GM21526 (cell line): Measurements from ENCODE around the gene SELENON.

Source experiments
- ATAC-seq: cut with Tn5 transposase; IDR thresholded peaks from one replicate; pipeline ENCODE4 v1.9.1; 2021; ENCODE audit warnings: moderate library complexity; ENCODE audit not compliant: unreplicated experiment, low FRiP score

Gene SELENON

DNA sequence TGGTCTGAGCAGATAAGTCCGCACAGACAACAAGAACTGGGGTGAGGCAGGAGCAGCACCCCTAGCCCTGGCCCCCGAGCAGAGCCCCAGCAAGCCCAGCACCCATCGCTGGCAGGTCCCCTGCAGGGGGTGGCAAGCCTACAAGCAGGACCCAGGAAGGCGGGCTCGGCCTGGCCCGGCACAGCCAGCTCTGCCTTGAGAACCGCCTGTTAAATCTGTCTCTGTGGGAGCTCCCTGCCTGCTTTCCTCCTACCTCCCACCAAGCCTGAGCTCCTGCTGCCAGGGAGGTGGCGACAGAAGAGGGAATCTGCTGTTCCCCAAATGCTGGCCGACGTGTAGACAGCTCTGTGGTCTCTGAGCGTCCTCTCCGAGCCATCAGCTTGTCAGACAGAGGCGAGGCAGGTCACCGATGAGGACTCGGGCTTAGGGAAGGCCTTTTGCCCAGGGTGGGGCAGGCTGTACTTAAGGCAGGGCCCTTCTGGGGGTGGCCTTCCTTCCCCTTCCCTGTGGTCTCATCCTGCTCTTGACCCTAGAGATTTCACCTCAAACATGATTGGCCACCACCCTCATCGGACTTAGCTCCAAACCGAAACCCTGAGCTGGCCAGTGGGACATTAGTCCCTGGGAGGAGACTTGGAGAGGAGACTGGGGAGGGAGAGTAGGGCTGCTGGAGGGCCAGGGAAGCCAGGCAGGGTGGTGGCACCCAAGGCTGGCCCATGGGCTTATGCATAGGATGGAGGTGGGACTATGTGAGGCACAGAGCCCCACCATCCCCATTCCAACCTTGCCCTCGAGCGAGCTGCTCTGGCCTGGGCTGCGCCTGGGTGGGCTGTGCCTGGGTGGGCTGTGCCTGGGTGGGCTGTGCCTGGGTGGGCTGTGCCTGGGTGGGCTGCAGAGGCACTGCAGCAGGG is 7.7 kb downstream of the SELENON start:
- ATAC-seq: no peak

DNA sequence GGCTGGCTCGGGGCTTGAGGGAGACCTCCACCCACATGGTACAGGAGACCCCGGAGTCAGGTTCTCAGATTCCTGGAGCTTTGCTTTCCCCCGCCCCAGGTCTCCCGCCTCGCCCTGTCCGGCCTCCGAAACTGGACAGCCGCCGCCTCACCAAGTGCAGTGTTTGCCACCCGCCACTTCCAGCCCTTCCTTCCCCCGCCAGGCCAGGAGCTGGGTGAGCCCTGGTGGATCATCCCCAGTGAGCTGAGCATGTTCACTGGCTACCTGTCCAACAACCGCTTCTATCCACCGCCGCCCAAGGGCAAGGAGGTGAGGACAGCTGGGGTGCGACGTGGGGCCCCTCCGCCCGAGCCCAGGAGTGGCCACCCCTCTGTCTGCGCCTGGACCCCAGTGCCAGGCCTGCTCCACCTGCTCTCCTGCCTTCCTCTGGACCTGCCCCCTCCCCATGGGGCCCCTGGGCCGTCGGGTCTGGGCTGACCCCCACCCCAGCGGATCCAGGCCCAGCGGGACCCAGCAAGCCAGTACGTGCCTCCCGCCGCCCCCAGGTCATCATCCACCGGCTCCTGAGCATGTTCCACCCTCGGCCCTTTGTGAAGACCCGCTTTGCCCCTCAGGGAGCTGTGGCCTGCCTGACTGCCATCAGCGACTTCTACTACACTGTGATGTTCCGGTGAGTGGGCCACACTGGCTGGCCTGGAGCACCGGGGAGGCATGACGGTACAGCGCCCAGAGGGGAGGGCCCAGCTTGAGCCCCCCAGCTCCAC is 8.7 kb downstream of the SELENON start:
- no peak for ATAC-seq

DNA sequence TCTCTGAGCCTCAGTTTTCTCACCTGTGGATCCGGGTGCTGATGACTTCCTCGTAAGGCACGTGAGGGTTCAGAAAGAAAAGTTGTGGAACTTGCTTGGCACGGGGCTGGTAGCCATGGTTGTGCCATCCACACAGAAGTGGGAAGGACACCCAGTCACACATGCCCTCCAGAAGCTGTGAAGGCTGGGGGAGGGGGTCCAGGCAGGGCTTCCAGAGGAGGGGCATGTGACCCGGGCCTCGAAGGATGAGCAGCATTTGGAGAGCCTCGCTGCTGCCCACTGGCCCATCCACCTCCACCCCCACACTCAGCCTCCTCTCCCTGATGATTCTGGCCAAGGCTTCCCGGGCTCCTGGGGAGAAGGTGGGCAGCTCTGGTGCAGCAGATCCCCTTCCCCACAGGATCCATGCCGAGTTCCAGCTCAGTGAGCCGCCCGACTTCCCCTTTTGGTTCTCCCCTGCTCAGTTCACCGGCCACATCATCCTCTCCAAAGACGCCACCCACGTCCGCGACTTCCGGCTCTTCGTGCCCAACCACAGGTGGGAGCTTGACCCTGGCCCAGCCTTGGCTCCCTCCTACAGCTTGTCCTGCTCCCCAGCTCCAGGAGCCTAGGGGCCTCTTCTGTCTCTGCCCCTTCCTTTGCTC is 9.4 kb downstream of the SELENON start:
- ATAC-seq: no peak

DNA sequence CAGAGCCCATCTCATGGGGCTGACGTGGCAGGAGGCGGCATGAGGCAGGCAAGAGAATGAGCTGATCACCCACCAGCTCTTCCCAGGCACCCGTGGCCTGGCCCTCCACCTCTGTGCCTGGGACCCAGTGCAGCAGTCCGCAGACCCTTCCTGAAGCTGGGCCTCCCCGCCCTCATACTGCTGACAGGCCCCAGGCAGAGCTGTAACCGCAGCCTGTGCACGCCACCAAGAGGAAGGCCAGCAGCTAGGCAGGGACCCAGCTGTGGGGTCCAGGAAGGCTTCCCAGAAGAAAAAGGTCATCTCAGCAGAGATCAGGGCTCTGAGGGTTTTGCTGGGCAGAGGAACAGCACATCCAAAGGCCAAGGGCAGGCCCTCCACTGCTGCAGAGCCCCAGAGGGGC is 9.9 kb downstream of the SELENON start:
- ATAC-seq: no peak

DNA sequence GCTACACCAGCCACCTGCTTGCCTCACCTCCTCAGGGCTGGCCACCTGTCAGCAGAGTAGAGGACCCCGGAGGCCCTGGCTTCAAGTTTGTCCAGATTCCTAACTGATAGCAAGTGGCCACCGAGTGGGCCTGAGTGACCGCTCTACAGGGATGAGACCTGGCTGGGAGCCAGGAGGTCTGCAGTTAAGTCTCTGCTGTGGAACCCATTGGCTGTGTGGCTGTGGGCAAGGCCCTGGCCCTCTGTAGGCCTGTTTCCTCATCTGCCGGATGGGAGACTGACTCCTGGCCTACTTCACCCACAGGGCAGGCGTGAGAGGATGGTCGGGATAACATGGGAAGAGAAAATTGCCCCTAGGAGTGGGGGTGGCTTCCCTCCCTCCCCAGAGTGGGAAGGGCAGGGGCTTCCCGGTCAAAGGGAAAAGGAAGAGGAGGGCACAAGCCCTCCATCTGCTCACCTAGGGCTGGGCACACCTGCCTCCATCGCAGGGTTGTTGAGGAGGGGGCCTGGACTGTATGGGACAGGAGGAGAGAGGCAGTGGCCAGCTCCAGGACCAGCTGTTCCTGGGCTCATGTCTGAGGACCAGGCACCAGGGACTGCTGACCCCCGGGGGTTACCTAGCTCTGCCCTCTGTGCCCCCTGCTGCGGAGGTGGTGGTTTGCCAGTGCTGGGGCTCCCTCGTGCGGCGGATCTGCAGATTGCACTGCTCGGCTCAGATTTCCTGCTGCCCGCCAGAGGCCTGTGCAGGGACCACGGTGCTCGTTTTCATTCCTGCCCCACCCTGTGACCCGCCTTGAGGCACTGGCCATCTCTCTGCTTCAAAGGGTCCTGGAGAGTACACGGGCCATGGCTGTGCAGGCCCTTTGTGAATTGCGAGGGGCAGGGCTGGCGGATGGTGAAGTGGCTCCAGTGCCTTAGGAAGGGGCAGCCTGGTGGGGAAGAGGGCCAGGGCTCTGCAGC is 10.6 kb downstream of the SELENON start:
- no peak for ATAC-seq

DNA sequence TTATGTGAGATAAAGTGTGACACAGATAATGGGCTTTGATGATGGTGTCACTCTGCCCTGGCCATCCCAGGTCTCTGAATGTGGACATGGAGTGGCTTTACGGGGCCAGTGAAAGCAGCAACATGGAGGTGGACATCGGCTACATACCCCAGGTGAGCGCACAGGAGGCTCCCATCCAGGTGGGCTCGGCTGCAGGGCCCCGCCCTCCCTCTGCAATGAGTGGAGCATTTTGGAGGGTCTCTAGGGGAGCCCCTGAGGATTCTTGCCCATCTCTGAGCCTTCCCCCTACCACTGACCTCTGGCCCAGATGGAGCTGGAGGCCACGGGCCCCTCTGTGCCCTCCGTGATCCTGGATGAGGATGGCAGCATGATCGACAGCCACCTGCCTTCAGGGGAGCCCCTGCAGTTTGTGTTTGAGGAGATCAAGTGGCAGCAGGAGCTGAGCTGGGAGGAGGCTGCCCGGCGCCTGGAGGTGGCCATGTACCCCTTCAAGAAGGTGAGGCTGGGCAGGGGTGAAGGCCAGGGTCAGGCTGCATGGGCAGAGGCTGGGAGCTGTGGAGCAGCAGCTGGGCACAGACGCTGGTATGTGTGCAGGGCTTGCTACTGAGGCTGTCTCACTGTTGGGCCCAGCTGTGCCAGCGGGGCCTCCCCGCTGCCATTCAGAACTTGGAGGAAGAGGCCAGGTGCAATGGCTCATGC is 11.5 kb downstream of the SELENON start:
- ATAC-seq: no peak

DNA sequence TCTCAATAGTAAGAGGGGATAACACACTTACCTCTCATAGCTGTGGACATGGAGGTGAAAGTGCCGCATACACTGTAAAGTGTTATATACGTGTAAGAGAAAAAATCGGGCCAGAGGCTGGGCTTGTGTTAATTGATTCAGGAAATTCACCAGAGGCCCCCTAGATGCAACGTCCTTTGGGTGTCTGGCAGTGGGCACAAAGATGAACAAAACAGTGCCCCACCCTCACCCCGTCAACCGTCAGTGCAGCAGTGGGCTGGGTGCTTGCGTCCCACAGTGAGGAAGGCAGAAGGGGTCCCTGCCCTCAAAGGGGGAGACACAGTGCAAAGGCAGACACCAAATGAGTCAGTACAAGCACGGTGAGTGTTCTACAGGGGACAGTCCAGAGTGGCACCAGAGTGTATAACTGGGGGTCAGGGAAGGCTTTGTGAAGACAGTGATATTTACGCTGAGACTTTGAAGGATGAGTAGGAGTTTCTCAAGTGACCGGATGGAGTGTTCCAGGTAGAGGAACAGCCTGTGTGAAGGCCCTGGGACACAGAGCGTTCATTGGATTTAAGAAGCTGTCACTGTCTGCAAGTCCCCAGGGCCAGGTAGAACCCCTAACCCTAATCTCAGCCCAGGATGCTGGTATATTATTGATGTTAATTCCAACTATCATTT is 13.2 kb downstream of the SELENON start:
- no peak for ATAC-seq

DNA sequence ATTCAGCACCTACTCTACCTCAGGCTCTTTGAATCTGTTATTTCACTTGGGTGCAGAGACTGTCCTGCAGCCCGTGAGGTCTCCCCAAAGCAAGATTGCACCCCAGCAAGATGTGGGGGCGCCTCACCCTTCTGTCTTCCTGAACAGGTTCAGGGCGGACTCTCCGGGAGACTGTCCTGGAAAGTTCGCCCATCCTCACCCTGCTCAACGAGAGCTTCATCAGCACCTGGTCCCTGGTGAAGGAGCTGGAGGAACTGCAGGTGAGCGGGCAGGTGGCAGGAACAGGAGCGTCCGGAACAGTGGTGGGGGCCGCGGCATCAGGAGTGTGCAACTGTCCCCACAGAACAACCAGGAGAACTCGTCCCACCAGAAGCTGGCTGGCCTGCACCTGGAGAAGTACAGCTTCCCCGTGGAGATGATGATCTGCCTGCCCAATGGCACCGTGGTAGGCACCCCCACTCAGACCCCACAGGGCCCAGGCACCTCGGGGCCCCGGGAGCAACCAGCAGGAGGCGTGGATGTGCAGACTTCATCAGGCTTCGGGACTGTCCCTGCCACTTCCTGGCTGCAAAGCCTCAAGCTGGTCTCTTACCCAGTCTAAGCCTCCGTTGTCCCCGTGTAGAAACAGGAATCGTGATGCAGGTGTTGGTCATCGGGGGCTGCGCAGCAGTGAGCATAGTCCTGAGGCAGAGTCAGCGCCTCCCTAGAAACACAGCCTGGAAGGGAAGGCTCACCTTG is 13.9 kb downstream of the SELENON start:
- no peak for ATAC-seq

DNA sequence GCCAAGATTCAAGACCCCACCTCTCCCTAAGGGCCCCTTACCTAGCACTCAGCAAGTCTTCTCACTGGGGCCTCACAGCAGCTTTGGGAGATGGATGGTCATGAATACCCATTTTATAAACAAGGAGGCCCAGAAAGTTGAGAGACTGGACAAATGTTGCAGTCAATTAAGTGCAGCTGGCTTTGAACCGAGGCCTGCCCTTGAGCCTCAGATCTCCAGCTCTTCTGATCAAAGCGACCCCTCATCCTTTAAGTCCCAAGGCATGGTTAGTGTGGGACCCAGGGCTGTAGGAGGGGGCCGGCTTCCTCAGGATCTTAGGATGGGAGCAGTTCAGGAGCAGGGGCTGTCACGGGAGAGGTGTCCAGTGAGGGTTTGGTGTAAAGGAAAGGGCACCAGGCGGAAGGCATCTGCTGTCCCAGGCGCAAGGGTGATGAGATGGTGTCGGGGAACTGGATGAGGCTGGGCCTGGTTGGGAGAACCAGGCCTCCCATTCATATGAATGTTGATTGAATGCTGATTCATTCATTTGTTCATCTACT is 14.6 kb downstream of the SELENON start:
- ATAC-seq: no peak

DNA sequence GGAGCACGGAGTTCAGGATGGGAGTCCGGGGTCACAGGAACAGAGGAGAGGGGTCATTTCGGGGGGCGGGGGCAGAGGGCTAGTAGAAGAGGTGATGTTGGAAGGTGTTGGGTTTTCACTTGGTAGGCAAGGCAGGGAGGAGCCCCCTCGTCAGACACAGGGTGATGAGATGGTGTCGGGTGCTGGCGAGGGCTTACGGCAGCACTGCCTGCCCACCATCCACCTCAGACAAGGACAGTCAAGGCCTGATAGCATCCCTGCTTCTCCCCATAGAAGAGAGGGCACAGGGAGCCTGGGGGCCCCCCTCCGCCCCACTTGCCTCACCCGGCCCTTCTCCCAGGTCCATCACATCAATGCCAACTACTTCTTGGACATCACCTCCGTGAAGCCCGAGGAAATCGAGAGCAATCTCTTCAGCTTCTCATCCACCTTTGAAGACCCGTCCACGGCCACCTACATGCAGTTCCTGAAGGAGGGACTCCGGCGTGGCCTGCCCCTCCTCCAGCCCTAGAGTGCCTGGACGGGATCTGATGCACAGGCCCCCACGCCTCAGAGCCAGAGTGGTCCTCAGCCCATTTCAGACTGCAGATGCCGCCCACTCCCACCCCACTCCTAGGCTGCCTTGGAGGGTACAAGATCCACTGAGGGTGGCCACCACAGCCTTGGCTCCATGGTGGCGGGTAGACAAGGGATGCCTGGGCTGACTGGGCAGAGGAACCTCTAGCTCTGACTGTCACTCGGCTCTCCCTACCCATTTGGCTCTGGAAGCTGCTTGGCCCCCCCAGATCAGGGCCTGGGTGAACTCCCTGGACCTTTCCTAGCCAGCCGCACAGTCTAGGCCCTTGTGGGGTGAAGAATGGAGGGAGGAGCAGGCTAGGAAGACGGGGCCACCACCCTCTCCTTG is 15.5 kb downstream of the SELENON start:
- ATAC-seq: no peak

DNA sequence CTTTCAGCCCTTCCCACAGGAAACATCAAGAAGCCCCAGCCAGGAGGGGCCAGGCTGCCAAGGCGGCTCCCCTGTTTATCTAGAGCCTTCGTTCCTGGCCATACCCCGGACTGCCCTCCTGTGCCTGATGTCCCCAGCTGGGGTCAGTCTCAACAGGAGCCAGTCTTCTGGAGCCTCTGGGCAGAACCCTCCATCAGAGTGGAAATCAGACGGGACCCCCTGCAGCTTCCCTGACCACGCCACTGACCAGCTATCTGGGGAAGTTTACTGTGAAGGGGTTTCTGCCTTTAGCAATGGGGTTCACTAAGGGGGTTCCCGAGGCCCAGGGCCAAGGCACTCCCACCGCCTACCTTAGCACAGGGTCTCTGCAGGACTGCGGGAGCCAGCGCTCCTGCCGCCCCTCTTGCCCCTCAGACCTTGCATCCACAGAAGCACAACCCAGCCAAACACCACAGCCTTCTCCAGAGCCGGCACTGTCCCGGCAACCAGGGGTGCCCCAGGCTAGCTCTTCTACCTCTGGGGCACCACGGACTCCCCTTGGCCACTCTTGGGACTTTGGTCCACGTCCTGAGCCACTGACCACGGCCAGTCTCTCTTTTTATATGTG is 16.2 kb downstream of the SELENON start:
- no peak for ATAC-seq

DNA sequence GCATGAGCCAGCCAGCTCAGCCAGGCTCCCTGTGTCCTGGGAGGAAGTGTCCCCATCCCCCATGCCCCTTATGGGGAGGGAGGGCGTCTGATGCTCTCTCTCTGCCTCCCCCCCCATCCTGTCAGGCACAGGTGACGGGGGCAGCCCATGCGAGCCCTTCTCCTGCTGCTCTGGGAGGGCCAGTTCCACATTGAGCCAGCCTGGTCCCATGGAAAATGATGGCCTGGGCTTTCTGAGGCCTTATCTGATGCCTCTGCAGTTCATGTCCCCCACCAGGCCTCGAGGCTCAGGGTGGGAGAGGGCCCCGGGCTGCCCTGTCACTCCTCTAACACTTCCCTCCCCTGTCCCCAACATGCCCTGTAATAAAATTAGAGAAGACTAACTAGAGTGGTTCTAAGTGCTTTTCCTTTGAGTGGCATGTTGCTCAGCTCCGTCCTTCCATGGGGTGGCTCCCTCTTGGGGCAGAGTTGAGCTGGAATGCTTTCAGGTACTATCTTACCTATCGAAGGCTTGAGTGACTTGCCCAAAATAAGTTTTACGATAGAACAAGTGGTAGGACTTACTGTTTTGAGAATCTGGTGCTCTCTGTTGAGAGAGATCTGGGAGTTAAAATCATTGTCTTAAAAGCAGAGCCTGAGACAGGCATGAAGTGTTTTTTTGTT is 18.0 kb downstream of the SELENON start:
- no peak for ATAC-seq

DNA sequence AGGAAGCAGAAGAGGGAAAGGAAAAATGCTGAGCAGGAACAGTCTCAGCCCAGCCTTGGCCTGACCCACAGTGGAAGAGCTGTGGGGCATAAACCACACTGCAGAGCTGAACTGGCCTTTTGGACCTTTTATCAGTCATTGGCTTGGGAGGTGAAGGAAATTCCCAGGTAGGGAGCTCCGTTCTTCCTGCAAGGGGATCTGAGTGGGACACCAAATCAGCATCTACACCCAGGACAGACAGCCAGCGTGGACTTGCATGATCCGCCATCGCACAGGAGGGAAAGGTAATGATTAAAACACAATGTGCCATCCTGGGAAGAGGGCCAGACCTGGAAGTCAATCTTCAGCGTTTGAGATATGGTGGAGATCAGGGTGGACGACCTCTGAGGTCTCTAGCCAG is 18.6 kb downstream of the SELENON start:
- no peak for ATAC-seq

DNA sequence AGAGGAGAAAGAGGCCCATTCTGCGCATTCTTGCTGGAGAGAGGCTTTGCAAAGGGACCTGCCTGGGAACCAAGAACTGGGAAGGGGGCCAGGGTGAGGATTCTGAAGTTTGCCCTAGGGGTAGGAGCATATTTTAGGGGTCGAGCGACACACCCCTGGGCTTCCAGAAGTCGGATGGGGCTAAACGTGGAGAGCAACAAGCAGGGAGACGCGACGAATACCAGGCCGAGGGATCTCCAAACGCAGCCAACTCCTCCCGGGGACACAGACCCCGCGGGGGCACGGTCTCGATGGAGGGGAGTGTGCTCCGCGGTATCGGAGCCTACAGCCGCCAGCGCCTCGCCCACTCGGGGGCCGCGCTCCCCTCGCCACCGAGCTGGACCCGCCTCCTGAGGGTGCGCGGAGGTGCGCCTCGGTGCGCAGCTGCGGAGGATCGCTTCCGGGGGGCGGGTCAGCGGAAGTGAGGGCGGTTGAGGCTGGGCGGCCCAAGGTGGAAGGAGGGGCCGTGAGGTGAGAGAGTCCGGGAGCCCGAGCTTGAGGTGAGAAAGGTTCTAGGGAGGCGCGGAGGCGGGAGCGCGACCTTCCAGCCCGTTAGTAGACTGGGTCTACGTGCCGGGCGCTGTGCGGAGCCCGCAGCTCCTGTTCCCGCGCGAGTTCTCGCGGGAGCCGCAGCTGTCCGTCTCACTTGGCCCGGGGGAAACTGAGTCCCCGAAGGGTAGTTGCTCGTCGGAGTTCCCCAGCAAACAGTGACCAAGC is 19.7 kb downstream of the SELENON start, which contains the start of gene MTFR1L:
Gene MTFR1L (plus strand): TSS at position 464 of the 756 bp plus-strand sequence. CDS start 3,151 bp downstream, outside the sequence.
- peak; percentile 72 for ATAC-seq
